Measurements from ENCODE around the gene WNK4.

WNK4 gene

GRCh38 chr17:42748202-42748907 is 32.1 kb upstream of the WNK4 start:
- no peaks in the 10 kb centered on the region for H3K9me2 ChIP-seq (replicated peaks; ENCODE audit: insufficient read depth, low read length)
- no peaks in the 10 kb centered on the region for H3K27me3 ChIP-seq (replicated peaks; ENCODE audit: insufficient read depth, low read length)
- DNase-seq, result no peak
- H3K9ac ChIP-seq (ENCODE audit: low read length), result no peak overlapping the region
- peaks cover 11% of the 10 kb centered on the region for H3K4me1 ChIP-seq (ENCODE audit: low read length)
- H3F3A ChIP-seq (ENCODE audit: insufficient read depth, low read length), result 0 out of 2 replicates have a peak, but pooled peaks cover 5% of the 10 kb centered on the region
- no peaks in the 10 kb centered on the region for H4K20me1 ChIP-seq (ENCODE audit: insufficient read depth, low read length)
- no peak overlapping the region for H3K4me3 ChIP-seq (ENCODE audit: low read length)
- no peaks in the 10 kb centered on the region for H3K9me3 ChIP-seq (replicated peaks; ENCODE audit: insufficient read depth, low read length)
- H2AFZ ChIP-seq (ENCODE audit: low read length), result no peak overlapping the region
- no peaks in the 10 kb centered on the region for H3K36me3 ChIP-seq (replicated peaks; ENCODE audit: insufficient read depth, low read length)
- H3K4me2 ChIP-seq (ENCODE audit: low read depth, low read length), result no peak overlapping the region
- H3K79me2 ChIP-seq (ENCODE audit: low read length), result peaks cover 11% of the 10 kb centered on the region
- H3K27ac ChIP-seq (ENCODE audit: low read length), result no peak overlapping the region
- TF ChIP-seq, protein P1, sequence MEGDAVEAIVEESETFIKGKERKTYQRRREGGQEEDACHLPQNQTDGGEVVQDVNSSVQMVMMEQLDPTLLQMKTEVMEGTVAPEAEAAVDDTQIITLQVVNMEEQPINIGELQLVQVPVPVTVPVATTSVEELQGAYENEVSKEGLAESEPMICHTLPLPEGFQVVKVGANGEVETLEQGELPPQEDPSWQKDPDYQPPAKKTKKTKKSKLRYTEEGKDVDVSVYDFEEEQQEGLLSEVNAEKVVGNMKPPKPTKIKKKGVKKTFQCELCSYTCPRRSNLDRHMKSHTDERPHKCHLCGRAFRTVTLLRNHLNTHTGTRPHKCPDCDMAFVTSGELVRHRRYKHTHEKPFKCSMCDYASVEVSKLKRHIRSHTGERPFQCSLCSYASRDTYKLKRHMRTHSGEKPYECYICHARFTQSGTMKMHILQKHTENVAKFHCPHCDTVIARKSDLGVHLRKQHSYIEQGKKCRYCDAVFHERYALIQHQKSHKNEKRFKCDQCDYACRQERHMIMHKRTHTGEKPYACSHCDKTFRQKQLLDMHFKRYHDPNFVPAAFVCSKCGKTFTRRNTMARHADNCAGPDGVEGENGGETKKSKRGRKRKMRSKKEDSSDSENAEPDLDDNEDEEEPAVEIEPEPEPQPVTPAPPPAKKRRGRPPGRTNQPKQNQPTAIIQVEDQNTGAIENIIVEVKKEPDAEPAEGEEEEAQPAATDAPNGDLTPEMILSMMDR (IDR thresholded peaks at IDR 0.05; ENCODE audit: low read length), result no peak
- no peak for TF ChIP-seq EZH2phosphoT487 (IDR thresholded peaks at IDR 0.05; ENCODE audit: low read length)
- no peak for TF ChIP-seq EZH2 (optimal IDR thresholded peaks at IDR 0.05; ENCODE audit: low read depth, low read length)

- no peak for TF ChIP-seq EZH2phosphoT487 (IDR thresholded peaks at IDR 0.05; ENCODE audit: low read length)
- TF ChIP-seq, protein P1 (IDR thresholded peaks at IDR 0.05; ENCODE audit: low read length), result no peak
- TF ChIP-seq EZH2 (optimal IDR thresholded peaks at IDR 0.05; ENCODE audit: low read depth, low read length), result no peak
- Histone ChIP-seq H3K4me2 (ENCODE audit: low read depth, low read length) (no peak overlapping the region), H4K20me1 (ENCODE audit: insufficient read depth, low read length) (no peaks in the 10 kb centered on the region), H3K27me3 (replicated peaks; ENCODE audit: insufficient read depth, low read length) (no peaks in the 10 kb centered on the region), H3K9me3 (replicated peaks; ENCODE audit: insufficient read depth, low read length) (no peaks in the 10 kb centered on the region), H3F3A (ENCODE audit: insufficient read depth, low read length) (0 out of 2 replicates have a peak, but pooled peaks cover 3% of the 10 kb centered on the region), H3K36me3 (replicated peaks; ENCODE audit: insufficient read depth, low read length) (no peaks in the 10 kb centered on the region), H3K9ac (ENCODE audit: low read length) (no peak overlapping the region), H3K4me3 (ENCODE audit: low read length) (no peak overlapping the region), H3K4me1 (ENCODE audit: low read length) (peaks cover 3% of the 10 kb centered on the region; the same call in 1 of the 2 replicates), H3K9me2 (replicated peaks; ENCODE audit: insufficient read depth, low read length) (no peaks in the 10 kb centered on the region), H3K27ac (ENCODE audit: low read length) (no peak overlapping the region), H3K79me2 (ENCODE audit: low read length) (peaks cover 3% of the 10 kb centered on the region), H2AFZ (ENCODE audit: low read length) (no peak overlapping the region)
- DNase-seq, result no peak
These were observed 31.3 kb upstream of the WNK4 start for GRCh38 chr17:42748908-42749798.

- Histone ChIP-seq H3K4me1 (ENCODE audit: low read length) (no peaks in the 10 kb centered on the region), H2AFZ (ENCODE audit: low read length) (no peak overlapping the region), H3K4me2 (ENCODE audit: low read depth, low read length) (no peak overlapping the region), H3K4me3 (ENCODE audit: low read length) (no peak overlapping the region), H4K20me1 (ENCODE audit: insufficient read depth, low read length) (no peaks in the 10 kb centered on the region), H3F3A (ENCODE audit: insufficient read depth, low read length) (no peaks in the 10 kb centered on the region), H3K9me3 (replicated peaks; ENCODE audit: insufficient read depth, low read length) (no peaks in the 10 kb centered on the region), H3K27ac (ENCODE audit: low read length) (no peak overlapping the region), H3K36me3 (replicated peaks; ENCODE audit: insufficient read depth, low read length) (no peaks in the 10 kb centered on the region), H3K27me3 (replicated peaks; ENCODE audit: insufficient read depth, low read length) (no peaks in the 10 kb centered on the region), H3K9me2 (replicated peaks; ENCODE audit: insufficient read depth, low read length) (no peaks in the 10 kb centered on the region), H3K79me2 (ENCODE audit: low read length) (no peaks in the 10 kb centered on the region), H3K9ac (ENCODE audit: low read length) (no peak overlapping the region)
- no peak for DNase-seq
- TF ChIP-seq EZH2phosphoT487 (IDR thresholded peaks at IDR 0.05; ENCODE audit: low read length) (no peak), EZH2 (optimal IDR thresholded peaks at IDR 0.05; ENCODE audit: low read depth, low read length) (no peak)
- TF ChIP-seq, protein P1 (IDR thresholded peaks at IDR 0.05; ENCODE audit: low read length), result no peak
These were observed 29.6 kb upstream of the WNK4 start for GRCh38 chr17:42750739-42751344.

All from MM.1S (cell line).